ENCODE measurements around the gene EIF4E1B.

Gene EIF4E1B

GRCh38 chr5:176665517-176665916 lies 35.0 kb downstream of the EIF4E1B start:
- no peak for DNase-seq

DNA sequence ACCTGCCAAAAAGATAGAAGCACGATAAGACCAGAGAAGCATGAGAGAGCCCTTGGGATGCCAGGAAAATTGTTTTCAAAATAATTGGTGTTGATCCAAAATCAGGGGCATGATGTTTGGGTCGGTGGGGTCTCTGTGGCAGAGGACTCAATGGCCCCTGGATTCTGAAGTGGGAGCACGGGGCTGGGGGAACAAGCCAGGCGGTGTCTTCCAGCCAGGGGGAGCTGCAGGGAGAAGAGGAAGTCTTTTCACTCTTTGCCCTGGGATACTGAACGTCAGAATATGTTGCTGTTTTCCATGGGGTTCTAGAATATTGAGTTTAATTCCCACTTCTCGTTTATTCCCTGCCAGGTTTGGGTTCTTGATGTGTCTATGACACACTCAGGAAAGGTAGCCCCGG lies 37.2 kb downstream of the EIF4E1B start:
- DNase-seq = no peak

DNA sequence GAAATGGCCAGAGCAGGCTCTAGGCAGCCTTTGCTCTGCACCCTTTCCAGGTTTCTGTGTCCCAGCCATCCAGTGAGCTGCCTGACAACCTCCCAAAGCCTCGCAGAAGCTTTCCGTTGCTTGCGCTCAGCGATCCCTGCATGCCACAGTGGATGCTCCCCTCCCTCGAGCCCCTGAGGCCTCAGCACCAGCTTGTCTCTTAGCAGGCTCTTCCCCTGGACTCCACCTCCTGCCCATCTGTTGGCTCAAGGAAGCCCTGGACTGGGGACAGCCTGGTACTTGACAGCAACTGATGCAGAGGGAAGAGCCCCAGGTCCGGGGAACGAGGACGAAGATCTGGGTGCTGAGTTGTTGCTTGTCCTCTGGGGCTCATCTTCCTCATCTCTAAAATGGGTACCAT lies 40.0 kb downstream of the EIF4E1B start:
- DNase-seq = no peak

DNA sequence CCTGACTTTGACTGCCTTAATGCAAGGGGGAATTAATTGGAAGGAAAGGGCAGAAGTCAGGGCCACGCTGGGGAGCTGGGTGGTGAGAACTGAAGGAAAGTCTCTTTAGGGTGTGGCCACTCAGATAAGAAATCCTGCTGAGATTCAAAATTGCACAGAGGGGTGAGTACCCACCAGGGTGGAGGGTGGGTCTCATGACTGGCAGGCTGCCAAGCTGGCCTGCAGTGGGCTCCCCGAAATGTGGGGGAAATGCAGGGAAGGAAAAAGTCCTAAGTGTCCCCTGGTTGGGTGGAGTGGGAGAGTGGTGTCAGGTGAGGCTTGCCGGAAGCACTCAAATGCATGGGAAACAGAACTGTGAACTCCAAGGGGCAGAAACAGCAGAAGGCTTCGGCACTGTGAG lies 40.9 kb downstream of the EIF4E1B start:
- DNase-seq = no peak

GRCh38 chr5:176671890-176672747 lies 41.6 kb downstream of the EIF4E1B start:
- DNase-seq = no peak

- DNase-seq = peak; percentile 49
These were observed 43.4 kb downstream of the EIF4E1B start for GRCh38 chr5:176673651-176674583.

- no peak for DNase-seq
These were observed 44.3 kb downstream of the EIF4E1B start for GRCh38 chr5:176674799-176675198.

DNA sequence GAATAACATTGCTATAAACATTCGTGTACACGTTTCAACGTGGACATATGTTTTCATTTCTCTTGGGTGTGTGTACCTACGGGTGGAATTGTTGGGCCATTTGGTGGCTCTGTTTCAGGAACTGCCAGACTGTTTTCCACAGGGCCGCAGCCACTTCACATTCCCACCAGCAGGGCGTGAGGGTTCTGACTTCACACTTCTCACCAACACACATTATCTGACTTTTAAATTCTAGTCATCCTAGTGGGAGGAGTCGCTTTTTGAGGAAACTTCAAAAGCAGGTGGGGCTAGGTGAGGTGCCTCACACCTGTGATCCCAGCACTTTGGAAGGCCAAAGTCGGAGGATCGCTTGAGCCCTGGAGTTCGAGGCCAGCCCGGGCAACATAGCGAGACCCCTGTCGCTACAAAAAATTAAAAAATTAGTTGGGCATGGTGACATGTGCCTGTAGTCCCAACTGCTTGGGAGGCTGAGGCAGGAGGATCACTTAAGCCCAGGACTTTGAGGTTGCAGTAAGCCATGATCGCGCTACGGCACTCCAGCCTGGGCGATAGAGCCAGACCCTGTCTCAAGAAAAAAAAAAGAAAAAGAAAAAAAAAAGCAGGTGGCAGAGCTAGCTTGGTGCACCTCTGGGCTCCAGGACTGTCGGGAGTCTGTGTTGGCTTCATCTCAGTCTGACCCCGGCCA lies 45.3 kb downstream of the EIF4E1B start:
- DNase-seq = peak; percentile 31

DNA sequence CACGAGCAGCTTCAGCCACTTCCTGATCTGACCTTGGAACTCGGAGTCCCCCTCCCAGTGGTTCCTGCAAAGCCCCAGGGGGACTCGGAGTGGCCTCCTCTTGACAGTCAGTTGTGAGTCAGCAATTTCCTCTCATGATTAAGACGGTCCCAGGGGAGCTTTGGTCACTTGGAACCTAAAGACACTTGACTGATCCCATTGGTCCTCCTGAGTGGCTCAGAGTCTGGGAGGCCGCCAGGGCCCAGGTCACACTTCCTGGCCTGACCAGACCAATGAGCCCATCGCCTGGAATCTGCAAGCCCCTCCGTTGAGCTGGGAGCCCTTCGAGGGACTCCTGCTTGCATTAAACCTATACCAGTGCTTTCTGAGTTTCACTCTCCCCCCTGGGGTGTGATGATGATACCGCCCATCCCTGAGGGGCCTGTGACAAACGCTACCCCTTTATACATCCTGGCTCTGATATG lies 45.9 kb downstream of the EIF4E1B start:
- peak; percentile 82 for DNase-seq

DNA sequence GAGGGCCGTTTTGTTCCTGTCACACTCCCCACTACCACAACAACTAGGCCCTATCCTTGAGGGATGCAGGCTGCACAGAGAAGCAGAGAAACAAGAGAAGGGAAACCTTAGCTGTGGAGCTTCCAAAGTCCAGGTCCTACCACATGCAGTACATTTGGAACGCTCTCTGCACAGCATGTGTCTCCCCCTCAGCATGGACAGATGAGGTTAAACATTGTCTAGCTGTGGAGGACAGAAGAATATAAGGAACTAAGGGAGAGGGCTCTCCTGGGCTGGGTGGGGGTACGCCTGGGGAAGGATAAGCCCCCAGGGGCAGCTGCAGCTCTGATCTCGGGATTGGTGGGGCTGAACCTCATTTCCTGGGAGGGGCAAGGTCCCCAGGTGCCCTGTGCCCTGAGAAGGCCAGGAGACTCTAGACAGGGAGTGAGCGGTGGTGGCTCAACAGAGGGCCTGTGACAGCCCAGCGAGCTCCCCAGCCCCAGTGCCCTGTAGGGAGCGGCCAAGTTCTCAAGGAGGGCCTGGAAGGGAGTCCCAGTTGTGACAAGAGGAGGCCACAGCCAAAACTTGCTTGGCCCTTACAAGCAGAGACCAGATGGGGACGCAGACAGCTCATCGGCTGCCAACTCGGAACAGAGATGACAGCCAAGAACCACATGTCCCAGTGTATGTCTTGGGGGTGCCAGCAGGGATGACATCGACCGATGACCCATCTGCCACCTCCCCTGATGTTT lies 46.9 kb downstream of the EIF4E1B start:
- DNase-seq = no peak

- DNase-seq = no peak
These were observed 48.1 kb downstream of the EIF4E1B start for GRCh38 chr5:176678584-176678983.

DNA sequence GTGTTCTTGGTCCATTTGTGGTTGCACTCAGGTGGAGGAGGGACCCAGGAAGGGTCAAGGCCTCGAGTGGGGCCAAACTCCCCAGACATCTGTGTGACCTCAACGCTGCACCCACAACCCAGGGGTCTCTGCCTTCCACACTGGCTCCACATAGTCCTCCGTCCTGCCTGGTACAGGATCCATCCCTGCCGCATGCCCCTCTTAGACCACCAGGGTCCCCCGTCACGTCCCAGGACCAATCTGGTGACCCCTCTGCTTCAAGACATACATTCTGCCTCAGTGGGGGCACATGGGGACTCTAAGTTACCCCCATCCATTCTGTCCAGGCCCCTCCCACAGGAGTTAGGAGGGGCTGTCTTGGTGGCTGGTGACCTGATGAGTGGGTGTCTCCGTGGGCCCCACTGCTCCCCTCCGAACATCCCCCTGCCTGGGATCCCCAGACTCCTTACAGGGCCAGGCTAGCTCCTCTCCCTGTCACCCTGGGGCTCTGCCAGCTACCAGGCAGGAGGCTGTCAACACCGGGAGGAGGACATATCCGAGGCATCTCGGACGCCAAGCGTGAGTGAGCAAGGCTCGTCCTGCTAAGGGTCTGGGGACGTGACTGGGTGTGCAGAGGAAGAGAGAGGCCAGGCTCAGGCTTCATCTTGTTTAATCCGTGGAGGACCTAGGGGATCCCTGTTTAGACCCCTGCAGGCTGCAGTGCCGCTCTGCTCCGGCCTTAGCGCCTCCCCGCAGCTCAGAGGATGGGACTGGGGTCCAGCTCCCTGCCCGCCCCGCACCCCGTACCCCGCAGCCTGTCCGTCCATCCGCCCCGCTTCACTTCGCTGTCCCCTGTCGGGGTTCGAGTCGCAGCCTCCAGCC lies 49.1 kb downstream of the EIF4E1B start:
- no peak for DNase-seq

DNA sequence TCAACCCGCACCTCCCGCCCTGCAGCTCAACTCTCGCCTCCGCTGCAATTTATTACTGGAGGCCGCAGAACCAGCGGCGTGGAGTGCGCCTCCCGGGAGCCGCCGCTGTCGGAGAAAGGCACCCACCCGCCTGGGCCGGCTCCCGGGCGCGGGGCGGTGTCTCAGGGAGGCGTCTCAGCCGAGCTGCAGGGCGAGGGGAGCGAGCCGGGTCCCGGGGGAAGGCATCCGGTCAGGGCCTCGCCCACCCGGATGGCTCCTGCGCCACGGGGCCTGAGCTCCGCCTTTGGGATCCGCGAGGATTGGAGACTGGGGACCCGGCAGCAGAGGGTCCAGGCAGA lies 49.7 kb downstream of the EIF4E1B start:
- no peak for DNase-seq

DNA sequence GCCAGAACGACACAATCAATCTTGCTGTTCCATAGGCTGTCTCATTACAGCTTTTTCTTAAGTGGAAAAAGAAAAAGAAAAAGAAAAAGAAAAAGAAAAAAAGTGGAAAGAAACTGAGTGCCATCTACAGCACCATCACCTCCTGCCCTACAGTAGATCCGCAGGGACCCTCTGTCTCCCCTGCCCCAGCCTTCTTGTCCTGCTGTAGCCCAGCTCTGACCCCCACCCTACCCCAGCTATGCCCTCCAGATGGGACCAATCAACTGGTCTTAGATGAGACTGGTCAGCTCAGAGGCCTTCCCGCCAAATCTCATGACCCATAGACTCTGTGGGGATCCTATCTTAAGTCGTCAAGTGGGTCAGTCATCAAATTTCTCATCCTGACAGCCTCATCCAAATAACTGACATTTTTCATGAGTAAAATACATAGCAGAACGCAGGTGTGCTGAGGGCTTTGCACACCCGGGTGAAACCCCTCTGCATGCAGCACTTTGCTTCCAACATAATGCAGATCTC lies 51.6 kb downstream of the EIF4E1B start:
- DNase-seq = no peak

GRCh38 chr5:176685010-176685409 lies 54.5 kb downstream of the EIF4E1B start:
- DNase-seq = no peak

DNA sequence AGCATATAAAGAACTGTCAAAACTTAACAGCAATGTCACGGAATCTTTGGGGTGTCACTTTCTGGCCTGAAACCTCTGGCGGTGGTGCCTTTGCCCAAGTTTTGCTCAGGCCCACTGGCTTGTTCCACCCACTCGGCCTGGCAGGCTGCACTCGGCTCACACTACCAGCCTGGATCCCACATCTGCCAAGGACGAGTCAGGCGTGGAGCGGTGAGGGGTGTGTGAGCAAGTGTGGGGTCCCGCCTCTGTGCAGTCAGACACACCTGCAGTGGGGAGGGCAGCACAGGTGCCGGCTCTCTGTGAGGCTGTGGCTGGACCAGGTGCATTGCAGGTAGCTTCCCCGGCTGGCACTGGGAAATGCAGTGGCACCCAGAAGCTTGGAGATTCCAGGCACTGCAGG lies 56.8 kb downstream of the EIF4E1B start:
- no peak for DNase-seq

GRCh38 chr5:176687881-176688280 lies 57.4 kb downstream of the EIF4E1B start:
- DNase-seq = no peak

DNA sequence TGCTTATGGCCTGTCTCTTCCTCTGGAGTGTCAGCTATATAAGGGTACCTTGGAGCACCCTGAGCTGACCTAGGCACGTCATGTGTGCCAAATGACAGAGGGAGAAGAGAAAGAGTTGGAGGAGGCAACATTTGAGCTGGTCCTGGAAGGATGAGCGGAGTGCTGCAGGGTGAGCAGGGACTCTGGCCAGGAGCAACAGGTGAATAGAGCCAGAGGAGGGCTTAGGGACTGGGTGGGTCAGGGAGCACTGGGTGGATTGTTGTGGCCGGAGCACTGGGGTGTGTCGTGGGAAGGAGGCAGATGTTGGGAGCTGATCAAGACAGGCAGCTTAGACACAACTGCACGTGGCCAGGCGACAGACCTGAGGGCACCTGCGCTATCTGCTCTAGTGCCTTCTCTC lies 60.4 kb downstream of the EIF4E1B start:
- DNase-seq = no peak

- no peak for DNase-seq
These were observed 61.0 kb downstream of the EIF4E1B start for GRCh38 chr5:176691524-176691923.

GRCh38 chr5:176692326-176692725 lies 61.9 kb downstream of the EIF4E1B start:
- peak; percentile 75 for DNase-seq

DNA sequence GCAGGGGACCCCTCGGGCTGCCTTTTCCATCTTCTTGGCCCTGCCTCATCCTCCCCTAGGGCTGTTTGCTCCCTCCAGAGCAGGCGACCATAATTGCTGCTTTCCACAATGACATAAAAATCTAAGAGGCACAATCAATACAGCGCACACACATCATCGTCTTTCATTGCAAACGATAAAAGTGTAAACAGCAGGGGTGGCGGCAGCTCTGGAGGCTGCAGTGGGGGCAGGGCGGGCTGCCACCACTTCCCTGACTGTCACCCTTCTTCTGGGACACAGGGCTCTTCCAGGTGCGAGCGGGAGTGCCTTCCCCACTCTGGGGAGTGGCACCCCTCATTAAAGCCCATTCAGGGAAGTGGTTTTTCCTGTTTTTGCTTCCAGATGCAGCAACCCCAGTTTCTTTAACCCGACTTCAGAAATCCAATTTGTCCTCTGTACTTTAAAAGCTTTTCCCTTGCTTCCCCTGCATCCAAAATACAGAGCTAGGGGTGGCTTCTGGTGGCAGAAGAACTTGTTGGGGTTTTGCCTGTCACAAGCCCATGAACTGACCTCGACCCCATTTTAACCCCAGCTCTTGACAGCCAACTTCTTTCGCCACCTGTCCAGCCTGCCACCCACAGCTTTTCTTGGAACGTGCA lies 62.5 kb downstream of the EIF4E1B start:
- DNase-seq = peak; percentile 51

Data from MV-4-11 (cell line).